ENCODE data around the gene ZC3H18. TPM values are rescaled to one million over a fixed set of nuclear protein-coding genes. Genes with fewer than 3 reads are reported as not detected.
A peak's percentile ranks its signal among the peaks of the same experiment; 100 is the strongest.

The ZC3H18 gene
- polyA plus RNA-seq, 3 donors, result 5.5 to 36.4 (median 6.8) TPM

GRCh38 chr16:88640498-88641247 lies 70.5 kb downstream of the ZC3H18 start:
- H4K20me1 ChIP-seq (ENCODE audit: insufficient read depth, low read length), result peaks cover 76% of the 10 kb centered on the region
- peak overlapping the region in 3 of 7 donors; percentile 36 to 78 (median 50) for H3K27ac Mint-ChIP-seq
- H3K9me3 Mint-ChIP-seq, result peaks cover 0 to 16% (median 8%) of the 10 kb centered on the region in 7 donors
- H3K4me3 Mint-ChIP-seq, result peak overlapping the region in 1 of 2 donors; percentile 70
- intact Hi-C loops (cut with micrococcal nuclease), result no loop called here
- peaks cover 46 to 58% (median 49%) of the 10 kb centered on the region in 3 donors for H3K27me3 Mint-ChIP-seq (ENCODE audit: low read depth in 3 of 3)
- H3K4me1 Mint-ChIP-seq, result peaks cover 36% of the 10 kb centered on the region
- H3K27me3 ChIP-seq (ENCODE audit: control insufficient read depth in 2 of 2, insufficient read depth in 2 of 2, low read length in 2 of 2), result peaks cover 21 to 50% of the 10 kb centered on the region in 2 donors
- peaks cover 24 to 29% of the 10 kb centered on the region in 2 donors for H3K36me3 ChIP-seq (replicated peaks in 1 of 2; ENCODE audit: control insufficient read depth in 1 of 2, insufficient read depth in 2 of 2, low read length in 2 of 2)
- peaks cover 14% of the 10 kb centered on the region for H3K79me2 ChIP-seq (ENCODE audit: insufficient read depth, low read length)
- peaks cover 0 to 5% of the 10 kb centered on the region in 2 donors for H3K9me3 ChIP-seq (replicated peaks in 1 of 2; ENCODE audit: control insufficient read depth in 1 of 2, insufficient read depth in 1 of 2, low read length in 2 of 2)
- H3K4me1 ChIP-seq (ENCODE audit: control insufficient read depth in 1 of 2, insufficient read depth in 2 of 2, low read length in 2 of 2), result peaks cover 4 to 10% of the 10 kb centered on the region in 2 donors
- no peak overlapping the region for H3K4me2 ChIP-seq (replicated peaks; ENCODE audit: extremely low read depth, low read length, poor library complexity, severe bottlenecking)
- H2AFZ ChIP-seq (ENCODE audit: insufficient read depth, low read depth, low read length, poor library complexity, severe bottlenecking), result no peak overlapping the region
- peak overlapping the region in 1 of 2 donors; percentile 0 for H3K27ac ChIP-seq (ENCODE audit: low read depth in 1 of 2, low read length in 2 of 2)
- 58% methylated on average over 14 of the region's 17 CpGs for WGBS (ENCODE audit: insufficient coverage)
- TF ChIP-seq, protein P1, sequence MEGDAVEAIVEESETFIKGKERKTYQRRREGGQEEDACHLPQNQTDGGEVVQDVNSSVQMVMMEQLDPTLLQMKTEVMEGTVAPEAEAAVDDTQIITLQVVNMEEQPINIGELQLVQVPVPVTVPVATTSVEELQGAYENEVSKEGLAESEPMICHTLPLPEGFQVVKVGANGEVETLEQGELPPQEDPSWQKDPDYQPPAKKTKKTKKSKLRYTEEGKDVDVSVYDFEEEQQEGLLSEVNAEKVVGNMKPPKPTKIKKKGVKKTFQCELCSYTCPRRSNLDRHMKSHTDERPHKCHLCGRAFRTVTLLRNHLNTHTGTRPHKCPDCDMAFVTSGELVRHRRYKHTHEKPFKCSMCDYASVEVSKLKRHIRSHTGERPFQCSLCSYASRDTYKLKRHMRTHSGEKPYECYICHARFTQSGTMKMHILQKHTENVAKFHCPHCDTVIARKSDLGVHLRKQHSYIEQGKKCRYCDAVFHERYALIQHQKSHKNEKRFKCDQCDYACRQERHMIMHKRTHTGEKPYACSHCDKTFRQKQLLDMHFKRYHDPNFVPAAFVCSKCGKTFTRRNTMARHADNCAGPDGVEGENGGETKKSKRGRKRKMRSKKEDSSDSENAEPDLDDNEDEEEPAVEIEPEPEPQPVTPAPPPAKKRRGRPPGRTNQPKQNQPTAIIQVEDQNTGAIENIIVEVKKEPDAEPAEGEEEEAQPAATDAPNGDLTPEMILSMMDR (IDR thresholded peaks at IDR 0.05), result no peak
- peaks cover 26 to 33% of the 10 kb centered on the region in 2 donors for H3K36me3 Mint-ChIP-seq
- H3K4me3 ChIP-seq (replicated peaks in 1 of 3; ENCODE audit: low read depth in 2 of 3, low read length in 3 of 3), result no peak overlapping the region
- no peak overlapping the region for H3K9ac ChIP-seq (ENCODE audit: insufficient read depth, low read length, poor library complexity, severe bottlenecking)
- DNase-seq, result no peak

- no peak for DNase-seq
- 82% methylated on average over 41 of the region's 58 CpGs for WGBS (ENCODE audit: insufficient coverage)
- peaks cover 21 to 31% of the 10 kb centered on the region in 2 donors for H3K27me3 ChIP-seq (ENCODE audit: control insufficient read depth in 2 of 2, insufficient read depth in 2 of 2, low read length in 2 of 2)
- Mint-ChIP-seq H3K9me3 (peaks cover 0 to 14% (median 6%) of the 10 kb centered on the region in 7 donors), H3K27ac (peak overlapping the region in 2 of 7 donors; percentile 66 to 81), H3K4me3 (no peak overlapping the region), H3K4me1 (peaks cover 37% of the 10 kb centered on the region), H3K27me3 (ENCODE audit: low read depth in 3 of 3) (peaks cover 27 to 35% (median 28%) of the 10 kb centered on the region in 3 donors), H3K36me3 (peaks cover 31 to 47% of the 10 kb centered on the region in 2 donors)
- H4K20me1 ChIP-seq (ENCODE audit: insufficient read depth, low read length), result peaks cover 94% of the 10 kb centered on the region
- H3K27ac ChIP-seq (ENCODE audit: low read depth in 1 of 2, low read length in 2 of 2), result no peak overlapping the region
- no peak overlapping the region for H3K4me3 ChIP-seq (replicated peaks in 1 of 3; ENCODE audit: low read depth in 2 of 3, low read length in 3 of 3)
- no peak overlapping the region for H3K9ac ChIP-seq (ENCODE audit: insufficient read depth, low read length, poor library complexity, severe bottlenecking)
- peaks cover 0 to 5% of the 10 kb centered on the region in 2 donors for H3K9me3 ChIP-seq (replicated peaks in 1 of 2; ENCODE audit: control insufficient read depth in 1 of 2, insufficient read depth in 1 of 2, low read length in 2 of 2)
- peaks cover 36% of the 10 kb centered on the region for H3K79me2 ChIP-seq (ENCODE audit: insufficient read depth, low read length)
- intact Hi-C loops (cut with micrococcal nuclease), result no loop called here
- H3K4me2 ChIP-seq (replicated peaks; ENCODE audit: extremely low read depth, low read length, poor library complexity, severe bottlenecking), result no peak overlapping the region
- H3K36me3 ChIP-seq (replicated peaks in 1 of 2; ENCODE audit: control insufficient read depth in 1 of 2, insufficient read depth in 2 of 2, low read length in 2 of 2), result peaks cover 42 to 49% of the 10 kb centered on the region in 2 donors
- peaks cover 21 to 27% of the 10 kb centered on the region in 2 donors for H3K4me1 ChIP-seq (ENCODE audit: control insufficient read depth in 1 of 2, insufficient read depth in 2 of 2, low read length in 2 of 2)
- TF ChIP-seq, protein P1 (IDR thresholded peaks at IDR 0.05), result no peak
- no peak overlapping the region for H2AFZ ChIP-seq (ENCODE audit: insufficient read depth, low read depth, low read length, poor library complexity, severe bottlenecking)
Measured at GRCh38 chr16:88642881-88643643, 72.9 kb downstream of the ZC3H18 start.

All from CD14-positive monocyte (primary cell).